ENCODE measurements around the gene PXDN.
"Not testable (repeated sequence)": the region's sequence is repeated elsewhere in the genome, so short reads cannot be mapped to it uniquely, and the experiment has no call there.

PXDN gene

GRCh38 chr2:1777156-1777555 lies 32.8 kb upstream of the PXDN start:
- no peak for DNase-seq (ENCODE audit: low read depth in 2 of 2)

- DNase-seq (ENCODE audit: low read depth in 2 of 2) = no peak
Observed at GRCh38 chr2:1775511-1776035, 31.3 kb upstream of the PXDN start.

- DNase-seq (ENCODE audit: low read depth in 2 of 2) = no peak
Observed at GRCh38 chr2:1774929-1775328, 30.6 kb upstream of the PXDN start.

- no peak for DNase-seq (ENCODE audit: low read depth in 2 of 2)
Observed at GRCh38 chr2:1773883-1774282, 29.6 kb upstream of the PXDN start.

DNA sequence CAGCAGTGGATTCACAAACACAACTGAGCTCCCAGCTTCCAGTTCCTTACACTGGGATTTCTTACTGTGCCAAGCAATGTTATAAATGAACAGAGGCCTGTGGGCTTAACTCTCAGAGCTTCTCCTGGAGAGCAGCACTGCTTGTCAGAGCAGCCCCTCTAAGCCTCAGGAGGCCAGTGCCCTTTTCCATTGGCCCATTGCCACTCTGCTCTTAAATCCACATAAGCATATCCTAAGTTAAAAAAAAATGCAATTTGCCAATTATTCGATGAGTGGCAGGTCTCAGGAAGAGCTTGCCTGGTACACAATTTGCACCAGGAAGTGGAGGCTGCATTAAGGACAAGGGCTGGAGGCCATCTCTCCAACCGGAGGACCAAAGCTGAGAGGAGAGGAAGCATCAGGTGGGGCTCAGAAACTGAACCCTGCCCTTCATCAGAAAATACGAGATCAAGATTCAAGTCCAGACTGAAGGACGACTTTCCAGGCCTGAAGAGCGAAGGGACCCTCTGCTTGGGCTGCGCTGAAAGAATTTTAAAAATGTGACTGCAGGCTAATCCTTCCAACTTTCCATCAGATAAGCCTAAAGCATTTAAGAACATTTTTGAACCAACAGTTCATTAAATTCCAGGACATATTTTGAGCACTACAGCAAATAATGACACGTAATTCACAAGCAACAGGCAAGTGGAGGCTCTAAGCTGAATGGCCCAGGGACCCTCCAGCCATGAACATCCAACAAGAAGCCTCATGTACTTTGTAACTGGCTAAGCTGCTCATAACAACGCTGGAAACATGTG lies 28.4 kb upstream of the PXDN start:
- no peak for DNase-seq (ENCODE audit: low read depth in 2 of 2)

GRCh38 chr2:1771626-1772280 lies 27.4 kb upstream of the PXDN start:
- no peak for DNase-seq (ENCODE audit: low read depth in 2 of 2)

- no peak for DNase-seq (ENCODE audit: low read depth in 2 of 2)
Observed at GRCh38 chr2:1770566-1771380, 26.5 kb upstream of the PXDN start.

DNA sequence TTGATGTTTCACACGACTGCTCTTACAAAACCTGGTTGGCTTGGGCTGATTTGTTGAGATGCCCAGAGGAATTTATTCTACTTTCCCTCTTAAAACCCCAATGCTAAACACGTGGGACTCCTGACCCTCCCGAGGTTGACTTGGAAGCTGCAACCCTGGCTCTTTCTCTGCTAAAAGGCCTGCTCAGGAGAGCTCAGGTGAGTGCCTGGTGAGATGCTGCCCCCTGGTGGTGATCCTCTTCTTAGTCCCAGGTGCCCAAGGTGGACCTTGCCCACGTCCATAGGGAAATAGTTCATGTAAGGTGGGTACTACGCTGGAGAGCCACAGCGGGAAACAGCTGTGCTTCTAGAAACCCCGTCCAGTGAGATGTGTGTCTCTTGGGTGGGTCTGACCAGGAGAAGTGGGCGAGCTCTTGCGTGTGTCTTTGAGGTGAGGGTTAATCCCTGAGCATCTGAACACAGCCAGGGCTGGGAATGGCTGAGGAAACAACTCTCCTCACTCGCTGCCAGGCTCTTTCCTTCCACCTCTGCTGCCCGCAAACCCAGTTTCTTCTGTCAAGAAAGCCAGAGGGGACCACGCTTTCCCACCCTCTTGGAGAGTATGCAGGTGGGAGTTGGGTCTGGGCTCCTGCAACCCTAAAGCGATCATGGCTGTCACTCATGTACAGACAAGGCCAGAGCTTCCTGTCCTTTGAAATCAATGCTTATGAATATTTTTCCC lies 25.5 kb upstream of the PXDN start:
- DNase-seq (ENCODE audit: low read depth in 2 of 2) = peak in 1 of 2 donors; percentile 11

- DNase-seq (ENCODE audit: low read depth in 2 of 2) = no peak
Observed at GRCh38 chr2:1767939-1768691, 23.8 kb upstream of the PXDN start.

GRCh38 chr2:1766851-1767811 lies 22.8 kb upstream of the PXDN start:
- DNase-seq (ENCODE audit: low read depth in 2 of 2) = no peak

- DNase-seq (ENCODE audit: low read depth in 2 of 2) = no peak
Observed at GRCh38 chr2:1766425-1766824, 22.1 kb upstream of the PXDN start.

DNA sequence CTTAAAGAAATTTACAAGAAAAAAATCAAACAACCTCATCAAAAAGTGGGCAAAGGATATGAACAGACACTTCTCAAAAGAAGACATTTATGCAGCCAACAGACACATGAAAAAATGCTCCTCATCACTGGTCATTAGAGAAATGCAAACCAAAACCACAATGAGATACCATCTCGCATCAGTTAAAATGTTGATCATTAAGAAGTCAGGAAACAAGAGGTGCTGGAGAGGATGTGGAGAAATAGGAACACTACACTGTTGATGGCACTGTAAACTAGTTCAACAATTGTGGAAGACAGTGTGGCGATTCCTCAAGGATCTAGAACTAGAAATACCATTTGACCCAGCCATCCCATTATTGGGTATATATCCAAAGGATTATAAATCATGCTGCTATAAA lies 20.9 kb upstream of the PXDN start:
- DNase-seq (ENCODE audit: low read depth in 2 of 2) = not testable (repeated sequence)

DNA sequence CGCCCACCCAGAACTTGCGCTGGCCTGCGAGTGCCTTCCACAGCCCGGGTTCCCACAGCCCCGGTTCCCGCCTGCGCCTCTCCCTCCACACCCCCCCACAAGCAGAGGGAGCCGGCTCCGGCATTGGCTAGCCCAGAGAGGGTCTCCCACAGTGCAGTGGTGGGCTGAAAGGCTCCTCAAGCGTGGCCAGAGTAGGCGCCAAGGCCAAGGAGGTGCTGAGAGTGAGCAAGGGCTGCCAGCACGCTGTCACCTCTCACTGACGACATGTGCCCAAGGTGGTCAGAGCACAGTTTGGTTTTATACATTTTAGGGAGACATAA lies 15.3 kb upstream of the PXDN start:
- no peak for DNase-seq (ENCODE audit: low read depth in 2 of 2)

DNA sequence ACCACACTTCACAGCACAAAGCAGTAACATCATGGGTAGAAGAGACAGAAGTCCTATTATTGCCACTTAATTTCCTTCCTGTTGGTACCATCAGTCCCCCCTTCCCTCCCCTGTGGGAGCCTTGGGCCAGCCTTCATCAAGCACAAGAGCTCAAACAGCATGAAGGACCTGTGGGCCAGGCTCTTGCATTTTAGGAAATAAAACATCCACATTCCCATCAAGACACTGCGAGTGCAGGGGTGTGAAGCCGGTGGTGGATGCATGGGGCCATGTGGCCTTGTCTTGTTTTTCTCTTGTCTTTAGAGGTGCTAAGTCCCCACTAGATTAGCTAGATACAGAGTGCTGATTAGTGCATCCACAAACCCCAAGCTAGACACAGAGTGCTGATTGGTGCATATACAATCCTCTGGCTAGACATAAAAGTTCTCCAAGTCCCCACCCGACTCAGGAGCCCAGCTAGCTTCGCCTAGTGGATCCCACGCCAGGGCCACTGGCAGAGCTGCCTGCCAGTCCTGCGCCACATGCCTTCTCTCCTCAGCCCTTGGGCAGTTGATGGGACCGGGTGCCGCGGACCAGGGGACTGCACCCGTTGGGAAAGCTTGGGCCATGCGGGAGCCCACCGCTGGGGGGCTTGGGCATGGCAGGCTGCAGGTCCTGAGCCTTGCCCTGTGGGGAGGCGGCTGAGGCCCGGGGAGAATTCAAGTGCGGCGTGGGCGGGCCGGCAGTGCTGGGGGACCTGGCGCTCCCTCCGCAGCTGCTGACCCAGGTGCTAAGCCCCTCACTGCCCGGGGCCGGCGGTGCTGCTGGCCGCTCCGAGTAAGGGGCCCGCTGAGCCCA lies 14.7 kb upstream of the PXDN start:
- no peak for DNase-seq (ENCODE audit: low read depth in 2 of 2)

DNA sequence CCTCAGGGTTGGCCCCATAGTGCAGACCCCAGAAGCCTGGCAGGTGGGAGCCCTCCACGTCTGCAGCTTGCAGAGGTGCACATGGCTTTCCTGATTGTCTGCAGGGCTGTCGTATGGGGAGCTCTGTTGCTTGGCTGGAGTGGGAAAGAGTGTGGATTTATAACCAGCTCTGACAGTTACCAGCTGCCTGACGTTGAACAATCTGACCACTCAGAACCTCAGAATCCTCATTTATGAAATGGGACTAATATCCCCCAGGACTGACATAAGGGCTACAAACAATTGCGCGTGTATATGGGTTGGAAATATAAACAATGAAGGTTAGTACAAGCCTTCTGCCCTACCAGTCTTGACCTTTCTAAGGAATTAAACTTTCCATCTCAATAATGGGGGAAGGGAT lies 13.9 kb upstream of the PXDN start:
- no peak for DNase-seq (ENCODE audit: low read depth in 2 of 2)

DNA sequence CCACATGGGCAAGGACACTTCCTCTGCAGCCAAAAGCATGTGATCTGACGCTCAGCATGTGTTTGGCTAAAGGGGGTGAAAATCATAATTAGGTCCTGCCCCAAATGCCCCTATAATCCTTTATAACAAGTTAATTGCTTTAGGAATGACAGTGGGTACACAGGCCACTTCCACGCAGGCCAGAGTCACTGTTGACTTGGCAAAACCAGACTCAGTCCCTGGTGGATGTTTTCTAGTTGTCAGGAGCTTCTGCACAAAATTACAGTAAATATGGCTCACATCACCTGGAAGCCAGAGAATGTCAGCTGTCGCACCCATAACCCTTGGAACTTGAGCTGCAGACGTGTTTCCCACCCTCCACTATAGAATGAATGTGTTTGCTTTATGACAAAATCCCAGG lies 13.3 kb upstream of the PXDN start:
- no peak for DNase-seq (ENCODE audit: low read depth in 2 of 2)

- not testable (repeated sequence) for DNase-seq (ENCODE audit: low read depth in 2 of 2)
Observed at GRCh38 chr2:1757146-1757545, 12.8 kb upstream of the PXDN start.

GRCh38 chr2:1756456-1756855 lies 12.1 kb upstream of the PXDN start:
- no peak for DNase-seq (ENCODE audit: low read depth in 2 of 2)
